ENCODE data around the gene MVK.

MVK gene

DNA sequence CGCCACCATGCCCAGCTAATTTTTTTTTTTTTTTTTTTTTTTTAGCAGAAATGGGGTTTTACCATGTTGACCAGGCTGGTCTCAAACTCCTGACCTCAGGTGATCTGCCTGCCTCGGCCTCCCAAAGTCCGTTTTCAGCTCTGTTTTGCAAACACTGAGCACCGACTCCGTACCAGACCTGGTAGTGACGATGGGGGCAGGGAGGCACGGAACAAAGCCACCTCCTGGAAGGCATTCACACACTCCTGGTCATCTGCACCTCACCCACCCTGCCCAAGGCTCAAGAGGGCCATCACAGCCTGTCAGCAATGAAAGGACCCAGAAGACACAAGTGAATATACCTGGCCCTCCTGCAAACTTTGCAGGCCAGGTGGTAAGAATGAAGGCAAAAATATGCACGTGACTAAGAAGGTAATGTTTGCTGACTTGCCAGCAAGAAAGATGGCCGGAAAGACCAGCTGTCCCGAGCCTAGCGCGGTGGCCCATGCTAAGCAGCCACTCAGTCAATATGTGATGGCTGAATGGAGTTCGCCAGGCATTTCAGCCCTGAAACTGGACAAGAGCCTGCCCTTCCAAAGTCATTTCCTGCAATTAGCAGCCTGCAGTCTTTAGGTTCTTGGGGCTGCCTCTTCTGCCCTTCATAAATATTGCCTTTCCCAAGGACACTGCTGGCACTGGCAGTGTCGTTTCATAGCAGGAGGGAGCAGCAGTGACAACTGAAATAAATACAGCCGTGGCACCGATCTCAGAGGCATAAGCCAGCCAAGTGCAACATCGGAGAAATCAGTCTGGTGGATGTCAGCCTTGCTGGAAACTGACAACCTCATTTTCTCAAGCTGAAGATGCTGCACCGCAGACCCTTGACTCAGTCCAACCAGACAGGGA is 17.9 kb upstream of the MVK start:
- no peak overlapping the region for H3K4me3 ChIP-seq (ENCODE audit: control insufficient read depth, low read depth, low read length)
- DNase-seq (ENCODE audit: low read depth) = no peak
- TF ChIP-seq, protein P1, sequence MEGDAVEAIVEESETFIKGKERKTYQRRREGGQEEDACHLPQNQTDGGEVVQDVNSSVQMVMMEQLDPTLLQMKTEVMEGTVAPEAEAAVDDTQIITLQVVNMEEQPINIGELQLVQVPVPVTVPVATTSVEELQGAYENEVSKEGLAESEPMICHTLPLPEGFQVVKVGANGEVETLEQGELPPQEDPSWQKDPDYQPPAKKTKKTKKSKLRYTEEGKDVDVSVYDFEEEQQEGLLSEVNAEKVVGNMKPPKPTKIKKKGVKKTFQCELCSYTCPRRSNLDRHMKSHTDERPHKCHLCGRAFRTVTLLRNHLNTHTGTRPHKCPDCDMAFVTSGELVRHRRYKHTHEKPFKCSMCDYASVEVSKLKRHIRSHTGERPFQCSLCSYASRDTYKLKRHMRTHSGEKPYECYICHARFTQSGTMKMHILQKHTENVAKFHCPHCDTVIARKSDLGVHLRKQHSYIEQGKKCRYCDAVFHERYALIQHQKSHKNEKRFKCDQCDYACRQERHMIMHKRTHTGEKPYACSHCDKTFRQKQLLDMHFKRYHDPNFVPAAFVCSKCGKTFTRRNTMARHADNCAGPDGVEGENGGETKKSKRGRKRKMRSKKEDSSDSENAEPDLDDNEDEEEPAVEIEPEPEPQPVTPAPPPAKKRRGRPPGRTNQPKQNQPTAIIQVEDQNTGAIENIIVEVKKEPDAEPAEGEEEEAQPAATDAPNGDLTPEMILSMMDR (conservative IDR thresholded peaks at IDR 0.05; ENCODE audit: control insufficient read depth, insufficient read depth, low read depth, low read length) = no peak

DNA sequence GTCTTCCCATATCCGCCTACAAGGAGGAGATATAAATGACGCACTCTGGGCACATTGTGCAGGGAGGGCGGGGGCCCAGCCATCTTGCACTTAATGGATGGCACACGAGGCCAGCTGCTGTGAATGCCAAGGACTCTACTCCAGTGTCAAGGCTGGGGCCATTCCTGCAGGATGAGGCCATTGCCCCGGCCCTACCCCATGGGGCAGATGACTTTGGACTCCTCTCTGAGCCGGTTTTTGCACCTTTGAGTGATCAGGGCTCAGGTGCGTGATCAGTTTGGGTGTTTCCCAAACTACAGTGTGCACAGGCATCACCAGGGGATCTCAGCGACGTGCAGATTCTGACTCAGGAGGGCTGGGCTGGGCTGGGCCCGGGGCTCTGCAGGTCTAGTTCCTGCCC is 16.4 kb upstream of the MVK start:
- H3K4me3 ChIP-seq (ENCODE audit: control insufficient read depth, low read depth, low read length) = no peak overlapping the region
- TF ChIP-seq, protein P1 (conservative IDR thresholded peaks at IDR 0.05; ENCODE audit: control insufficient read depth, insufficient read depth, low read depth, low read length) = no peak
- DNase-seq (ENCODE audit: low read depth) = no peak

DNA sequence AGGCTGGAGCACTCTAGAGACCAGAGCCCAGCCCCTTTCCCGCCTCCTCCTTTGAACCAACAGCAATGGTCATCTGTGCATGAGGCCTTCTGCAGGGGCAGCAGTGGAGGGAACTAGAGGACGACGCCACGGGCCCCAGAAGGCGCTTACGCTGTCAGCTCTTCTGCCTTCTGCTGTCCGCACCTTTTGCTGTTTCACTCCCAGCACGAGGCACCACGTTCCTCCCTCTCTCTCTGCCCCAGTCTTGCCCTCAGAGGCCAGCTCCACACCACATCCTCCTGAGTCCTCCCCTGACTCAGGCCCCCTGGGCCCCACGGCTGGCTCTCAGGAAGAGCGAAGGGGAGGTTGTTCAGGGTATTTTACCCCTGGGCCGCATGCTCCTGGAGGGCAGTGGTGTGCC is 15.8 kb upstream of the MVK start:
- H3K4me3 ChIP-seq (ENCODE audit: control insufficient read depth, low read depth, low read length) = no peak overlapping the region
- DNase-seq (ENCODE audit: low read depth) = no peak
- TF ChIP-seq, protein P1 (conservative IDR thresholded peaks at IDR 0.05; ENCODE audit: control insufficient read depth, insufficient read depth, low read depth, low read length) = no peak

DNA sequence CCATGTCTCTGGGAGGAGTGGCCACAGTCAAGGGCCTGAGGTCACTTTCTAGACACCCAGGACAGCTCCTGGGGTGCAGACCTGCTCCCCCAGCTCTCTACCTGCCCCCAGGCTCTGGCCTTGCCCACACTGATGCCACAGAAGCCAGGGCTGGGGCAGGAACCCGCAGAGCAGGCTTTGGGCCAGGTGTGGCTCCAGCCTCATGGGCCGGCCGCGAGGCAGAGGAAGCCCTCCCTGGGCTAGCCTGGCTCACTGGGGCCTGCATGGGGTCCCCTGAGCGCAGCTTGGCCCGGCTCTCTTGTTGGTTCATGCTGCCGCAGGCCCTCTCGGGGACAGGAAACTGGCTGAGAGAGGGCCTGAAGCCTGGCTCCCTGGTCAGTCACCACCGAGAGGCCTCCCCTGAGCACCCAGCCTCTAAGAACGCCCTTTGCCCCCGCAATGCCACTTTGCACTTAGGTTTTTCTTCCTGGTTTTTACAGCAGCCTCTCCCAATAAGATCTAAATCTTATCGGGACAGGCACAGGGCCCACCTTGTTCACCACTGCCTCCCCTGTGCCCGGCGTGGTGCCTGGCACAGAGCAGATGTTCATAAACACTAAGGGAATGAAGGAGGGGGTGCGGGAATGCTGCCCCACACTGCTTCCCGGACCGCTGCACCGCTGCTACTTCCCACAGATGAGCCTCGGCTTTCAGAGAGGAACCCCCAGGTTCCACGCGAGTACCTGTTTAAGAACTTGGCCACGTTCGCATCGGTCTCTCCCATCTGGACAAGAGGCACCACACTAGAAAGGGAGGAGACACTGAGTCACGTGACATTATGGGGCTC is 15.0 kb upstream of the MVK start:
- no peak for DNase-seq (ENCODE audit: low read depth)
- no peak overlapping the region for H3K4me3 ChIP-seq (ENCODE audit: control insufficient read depth, low read depth, low read length)
- TF ChIP-seq, protein P1 (conservative IDR thresholded peaks at IDR 0.05; ENCODE audit: control insufficient read depth, insufficient read depth, low read depth, low read length) = no peak

DNA sequence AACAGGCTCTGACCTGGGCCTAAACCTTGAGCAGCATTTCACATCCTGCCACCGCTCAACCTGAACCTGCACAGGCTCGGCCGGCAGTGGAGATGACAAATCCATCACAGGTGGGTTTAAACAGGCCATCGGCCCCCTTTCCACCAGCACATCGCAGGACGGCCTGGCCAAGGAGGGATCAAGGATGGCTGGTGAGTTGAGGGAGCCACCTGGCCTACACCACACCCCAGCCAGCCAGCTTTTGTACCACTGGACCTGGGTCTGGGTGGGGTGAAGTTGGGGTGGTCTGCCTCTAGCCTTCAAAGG is 14.4 kb upstream of the MVK start:
- DNase-seq (ENCODE audit: low read depth) = no peak

DNA sequence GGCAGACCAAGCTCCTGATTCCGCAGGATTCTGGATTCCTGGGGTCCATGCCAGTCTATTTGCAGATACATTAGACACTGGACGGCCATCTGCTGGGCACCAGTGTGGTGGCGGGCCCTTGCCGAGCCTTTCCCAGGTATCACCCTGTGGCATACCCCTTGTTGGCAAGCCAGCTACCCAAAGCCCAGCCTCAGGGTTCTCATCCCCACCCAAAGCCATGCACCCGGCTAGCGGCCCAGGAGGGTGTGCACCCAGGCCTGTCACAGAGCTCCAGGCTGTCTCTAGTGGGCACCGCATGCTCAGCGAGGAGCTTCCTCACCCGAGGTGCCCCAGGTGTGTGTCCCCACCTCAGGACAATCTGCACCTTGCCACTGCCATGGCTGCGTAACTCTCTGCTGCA is 14.0 kb upstream of the MVK start:
- TF ChIP-seq, protein P1 (conservative IDR thresholded peaks at IDR 0.05; ENCODE audit: control insufficient read depth, insufficient read depth, low read depth, low read length) = no peak
- DNase-seq (ENCODE audit: low read depth) = no peak
- no peak overlapping the region for H3K4me3 ChIP-seq (ENCODE audit: control insufficient read depth, low read depth, low read length)

More for the DNA sequence above, 14.4 kb upstream of the MVK start:
- TF ChIP-seq, protein P1 (conservative IDR thresholded peaks at IDR 0.05; ENCODE audit: control insufficient read depth, insufficient read depth, low read depth, low read length) = no peak
- H3K4me3 ChIP-seq (ENCODE audit: control insufficient read depth, low read depth, low read length) = no peak overlapping the region
